ACC112 (cell line): Measurements from ENCODE around the gene ZNF341.

ENCODE experiments used
- H2AFZ ChIP-seq: fragments of 200-600 bp; sonication (generic); one replicate; pipeline ENCODE4 v1.6.0; 2017; ENCODE audit warnings: antibody characterized with exemption, low read length; ENCODE audit not compliant: unreplicated experiment
- H3K27ac ChIP-seq: fragments of 200-600 bp; sonication (generic); 2 replicates; pipeline ENCODE4 v1.5.1; 2014; ENCODE audit warnings: low read depth, mild to moderate bottlenecking, antibody characterized with exemption, low read length, moderate library complexity
- H3K27me3 ChIP-seq: fragments of 200-600 bp; sonication (generic); 2 replicates; pipeline ENCODE4 v1.6.1; 2014; ENCODE audit warnings: mild to moderate bottlenecking, antibody characterized with exemption, low read length, moderate library complexity, mixed read lengths; ENCODE audit not compliant: insufficient read depth
- H3K36me3 ChIP-seq: fragments of 200-600 bp; sonication (generic); 2 replicates; pipeline ENCODE4 v1.6.1; 2016; ENCODE audit warnings: mild to moderate bottlenecking, antibody characterized with exemption, low read length, moderate library complexity, mixed read lengths; ENCODE audit not compliant: insufficient read depth
- H3K4me1 ChIP-seq: fragments of 200-600 bp; sonication (generic); one replicate; pipeline ENCODE4 v1.6.1; 2016; ENCODE audit warnings: low read length, mixed read lengths; ENCODE audit not compliant: insufficient read depth, unreplicated experiment, control insufficient read depth
- H3K4me3 ChIP-seq: fragments of 200-600 bp; sonication (generic); 2 replicates; pipeline ENCODE4 v1.5.1; 2014; ENCODE audit warnings: mild to moderate bottlenecking, low read depth, low read length
- H3K79me2 ChIP-seq: fragments of 200-600 bp; sonication (generic); one replicate; pipeline ENCODE4 v1.6.0; 2016; ENCODE audit warnings: low read length; ENCODE audit not compliant: control insufficient read depth, unreplicated experiment, insufficient read depth

The ZNF341 gene

GRCh38 chr20:33836277-33836676, 104.5 kb downstream of the ZNF341 start:
- Histone ChIP-seq H3K27ac (no peak overlapping the region), H2AFZ (no peak overlapping the region), H3K4me1 (no peaks in the 10 kb centered on the region), H3K4me3 (no peak overlapping the region), H3K79me2 (peaks cover 89% of the 10 kb centered on the region), H3K36me3 (no peaks in the 10 kb centered on the region), H3K27me3 (no peaks in the 10 kb centered on the region)

GRCh38 chr20:33837096-33837830, 105.5 kb downstream of the ZNF341 start:
- H2AFZ ChIP-seq: no peak overlapping the region
- no peaks in the 10 kb centered on the region for H3K27me3 ChIP-seq
- H3K4me3 ChIP-seq: no peak overlapping the region
- H3K36me3 ChIP-seq: no peaks in the 10 kb centered on the region
- H3K79me2 ChIP-seq: peaks cover 95% of the 10 kb centered on the region
- H3K4me1 ChIP-seq: no peaks in the 10 kb centered on the region
- H3K27ac ChIP-seq: no peak overlapping the region

- no peaks in the 10 kb centered on the region for H3K36me3 ChIP-seq
- H3K27me3 ChIP-seq: no peaks in the 10 kb centered on the region
- peaks cover 97% of the 10 kb centered on the region for H3K79me2 ChIP-seq
- H3K4me1 ChIP-seq: no peaks in the 10 kb centered on the region
- H3K4me3 ChIP-seq: no peak overlapping the region
- H3K27ac ChIP-seq: no peak overlapping the region
- H2AFZ ChIP-seq: no peak overlapping the region
Measured at GRCh38 chr20:33838035-33838864, 106.5 kb downstream of the ZNF341 start.

- H2AFZ ChIP-seq: no peak overlapping the region
- H3K79me2 ChIP-seq: peaks cover 97% of the 10 kb centered on the region
- no peak overlapping the region for H3K27ac ChIP-seq
- H3K27me3 ChIP-seq: no peaks in the 10 kb centered on the region
- H3K4me1 ChIP-seq: no peaks in the 10 kb centered on the region
- no peaks in the 10 kb centered on the region for H3K36me3 ChIP-seq
- H3K4me3 ChIP-seq: no peak overlapping the region
Measured at GRCh38 chr20:33839591-33839990, 107.8 kb downstream of the ZNF341 start.

- Histone ChIP-seq H2AFZ (no peak overlapping the region), H3K27ac (no peak overlapping the region), H3K36me3 (no peaks in the 10 kb centered on the region), H3K4me3 (no peak overlapping the region), H3K27me3 (no peaks in the 10 kb centered on the region), H3K79me2 (peaks cover 92% of the 10 kb centered on the region), H3K4me1 (no peaks in the 10 kb centered on the region)
Measured at GRCh38 chr20:33840160-33840559, 108.4 kb downstream of the ZNF341 start.

- no peak overlapping the region for H3K4me3 ChIP-seq
- peaks cover 90% of the 10 kb centered on the region for H3K79me2 ChIP-seq
- no peaks in the 10 kb centered on the region for H3K4me1 ChIP-seq
- no peak overlapping the region for H3K27ac ChIP-seq
- no peaks in the 10 kb centered on the region for H3K36me3 ChIP-seq
- H2AFZ ChIP-seq: no peak overlapping the region
- H3K27me3 ChIP-seq: no peaks in the 10 kb centered on the region
Measured at GRCh38 chr20:33840759-33841435, 109.1 kb downstream of the ZNF341 start.

- H3K27me3 ChIP-seq: no peaks in the 10 kb centered on the region
- H3K79me2 ChIP-seq: peaks cover 90% of the 10 kb centered on the region
- H3K36me3 ChIP-seq: no peaks in the 10 kb centered on the region
- no peaks in the 10 kb centered on the region for H3K4me1 ChIP-seq
- H3K4me3 ChIP-seq: no peak overlapping the region
- H2AFZ ChIP-seq: no peak overlapping the region
- H3K27ac ChIP-seq: no peak overlapping the region
Measured at GRCh38 chr20:33841436-33841799, 109.6 kb downstream of the ZNF341 start.
